Stimulated activated naive B cell treated with anti-CD40 and anti-IgM and Interleukin-4, amounts not matched to agents 10 μg/mL and 1 μg/mL and 100 μg/mL, for 72 hours (primary cell): Measurements from ENCODE around the gene GIPC2.
A peak's percentile ranks its signal among the peaks of the same experiment; 100 is the strongest.
"Not testable (repeated sequence)": the region's sequence is repeated elsewhere in the genome, so short reads cannot be mapped to it uniquely, and the experiment has no call there.

Experiments used
- ATAC-seq, 2 donors: fragments of 150-1000 bp; cut with Tn5 transposase; replicated peaks; 2 replicates each; pipeline ENCODE4 v1.10.0; 2021; ENCODE audit warnings: moderate library complexity in 1 of 2
- DNase-seq: peaks from one replicate; pipeline ENCODE4 v3.0.0; 2021
- H3K27ac Mint-ChIP-seq: one replicate; pipeline ENCODE4 v1.8.0; 2022; ENCODE audit warnings: mild to moderate bottlenecking, mixed read lengths
- H3K27me3 Mint-ChIP-seq, 2 donors: one replicate each; pipeline ENCODE4 v1.8.0; 2022; ENCODE audit warnings: mixed read lengths in 2 of 2
- H3K36me3 Mint-ChIP-seq, 2 donors: one replicate each; pipeline ENCODE4 v1.8.0; 2022; ENCODE audit warnings: mixed read lengths in 2 of 2, mild to moderate bottlenecking in 1 of 2
- H3K4me1 Mint-ChIP-seq, 2 donors: one replicate each; pipeline ENCODE4 v1.8.0; 2022; ENCODE audit warnings: mixed read lengths in 2 of 2, mild to moderate bottlenecking in 1 of 2
- H3K4me3 Mint-ChIP-seq, 2 donors: one replicate each; pipeline ENCODE4 v1.8.0; 2022; ENCODE audit warnings: mild to moderate bottlenecking in 2 of 2, mixed read lengths in 2 of 2, moderate library complexity in 1 of 2
- H3K9me3 Mint-ChIP-seq, 2 donors: one replicate each; pipeline ENCODE4 v1.8.0; 2022; ENCODE audit warnings: mixed read lengths in 2 of 2, mild to moderate bottlenecking in 1 of 2

GIPC2 gene

GRCh38 chr1:78045926-78046778 lies at the start of gene GIPC2:
GIPC2 (plus strand) TSS chr1:78045966; CDS start chr1:78046095, 129 bp downstream.
- H3K4me3 Mint-ChIP-seq: peak within 1 kb of the TSS; percentile 78 to 83
- ATAC-seq (peak; percentile 53 to 59), DNase-seq (no peak)
- no peaks in the 10 kb centered on the region for H3K36me3 Mint-ChIP-seq
- peaks cover 42 to 49% of the 10 kb centered on the region in 2 donors for H3K27me3 Mint-ChIP-seq
- H3K4me1 Mint-ChIP-seq: peaks cover 12 to 20% of the 10 kb centered on the region in 2 donors
- peak within 1 kb of the TSS; percentile 65 for H3K27ac Mint-ChIP-seq
- H3K9me3 Mint-ChIP-seq: no peaks in the 10 kb centered on the region

GRCh38 chr1:77996734-77997133 lies 49.0 kb upstream of the GIPC2 start:
- Mint-ChIP-seq H3K27me3 (no peaks in the 10 kb centered on the region), H3K9me3 (no peaks in the 10 kb centered on the region), H3K27ac (no peak overlapping the region), H3K36me3 (peaks cover 19 to 25% of the 10 kb centered on the region in 2 donors), H3K4me1 (peaks cover 2 to 8% of the 10 kb centered on the region in 2 donors), H3K4me3 (no peak overlapping the region)
- ATAC-seq (no peak), DNase-seq (no peak)

DNA sequence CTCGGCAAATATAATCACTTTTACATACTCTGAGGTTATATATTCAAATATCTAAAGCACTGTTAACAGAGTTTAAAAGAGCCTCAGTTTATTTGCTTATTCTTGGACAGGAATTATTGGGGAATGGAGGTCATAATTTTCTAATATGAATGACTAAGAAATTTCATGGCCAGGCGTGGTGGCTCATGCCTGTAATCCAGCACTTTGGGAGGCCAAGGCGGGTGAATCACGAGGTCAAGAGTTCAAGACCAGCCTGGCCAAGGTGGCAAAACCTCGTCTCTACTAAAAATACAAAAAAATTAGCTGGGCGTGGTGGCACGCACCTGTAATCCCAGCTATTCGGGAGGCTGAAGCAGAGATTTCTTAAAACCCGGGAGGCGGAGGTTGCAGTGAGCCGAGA lies 45.2 kb upstream of the GIPC2 start:
- H3K27ac Mint-ChIP-seq, H3K27me3 Mint-ChIP-seq, H3K4me3 Mint-ChIP-seq, DNase-seq, ATAC-seq, H3K9me3 Mint-ChIP-seq: not testable (repeated sequence)
- Mint-ChIP-seq H3K36me3 (peaks cover 11 to 17% of the 10 kb centered on the region in 2 donors), H3K4me1 (peaks cover 8 to 22% of the 10 kb centered on the region in 2 donors)

GRCh38 chr1:78003070-78003746 lies 42.6 kb upstream of the GIPC2 start:
- DNase-seq (no peak), ATAC-seq (no peak)
- Mint-ChIP-seq H3K36me3 (peaks cover 0 to 6% of the 10 kb centered on the region in 2 donors), H3K9me3 (no peaks in the 10 kb centered on the region), H3K27me3 (no peaks in the 10 kb centered on the region), H3K4me1 (peaks cover 8 to 29% of the 10 kb centered on the region in 2 donors), H3K4me3 (peak overlapping the region in 1 of 2 donors; percentile 30), H3K27ac (peak overlapping the region; percentile 81)

GRCh38 chr1:78003882-78004718 lies 41.7 kb upstream of the GIPC2 start:
- H3K27ac Mint-ChIP-seq: peak overlapping the region; percentile 100
- H3K36me3 Mint-ChIP-seq: peaks cover 0 to 6% of the 10 kb centered on the region in 2 donors
- H3K27me3 Mint-ChIP-seq: no peaks in the 10 kb centered on the region
- H3K9me3 Mint-ChIP-seq: no peaks in the 10 kb centered on the region
- DNase-seq (peak; percentile 74), ATAC-seq (peak; percentile 69 to 78)
- H3K4me1 Mint-ChIP-seq: peaks cover 8 to 27% of the 10 kb centered on the region in 2 donors
- H3K4me3 Mint-ChIP-seq: peak overlapping the region; percentile 84 to 88

DNA sequence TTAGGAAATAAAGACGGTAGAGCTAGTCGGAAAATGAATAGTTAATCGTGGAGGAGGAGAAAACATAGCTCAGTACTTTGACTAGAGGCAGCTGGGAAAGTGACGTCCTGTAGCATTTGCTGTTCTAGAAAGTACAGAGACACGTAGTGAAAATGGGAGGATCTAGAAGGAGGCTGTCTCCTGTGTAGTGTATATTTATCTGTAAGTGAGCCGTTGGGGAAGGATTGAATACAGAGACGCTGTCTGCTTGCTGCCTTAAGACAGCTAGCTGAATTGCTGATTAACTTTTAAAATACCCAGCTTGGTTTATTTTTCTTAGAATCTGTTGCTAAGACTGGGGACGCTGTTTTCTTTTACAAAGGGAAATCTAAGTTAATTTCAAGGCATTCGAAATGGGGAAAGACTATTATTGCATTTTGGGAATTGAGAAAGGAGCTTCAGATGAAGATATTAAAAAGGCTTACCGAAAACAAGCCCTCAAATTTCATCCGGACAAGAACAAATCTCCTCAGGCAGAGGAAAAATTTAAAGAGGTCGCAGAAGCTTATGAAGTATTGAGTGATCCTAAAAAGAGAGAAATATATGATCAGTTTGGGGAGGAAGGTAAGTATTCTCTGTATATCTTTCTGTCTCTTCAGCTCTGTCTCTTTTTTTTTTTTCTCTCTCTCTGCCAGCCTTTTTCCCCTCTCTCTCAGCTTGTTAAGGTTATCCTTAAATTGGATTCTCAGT lies 40.9 kb upstream of the GIPC2 start, which contains the start of gene DNAJB4:
TSS of gene DNAJB4 (plus strand) at position 221 of the 729 bp plus-strand sequence. CDS start at position 393, 172 bp downstream.
- H3K27ac Mint-ChIP-seq: peak within 1 kb of the TSS; percentile 100
- H3K36me3 Mint-ChIP-seq: peaks cover 0 to 6% of the 10 kb centered on the region in 2 donors
- peaks cover 8 to 27% of the 10 kb centered on the region in 2 donors for H3K4me1 Mint-ChIP-seq
- ATAC-seq (peak; percentile 96 to 97), DNase-seq (peak; percentile 68)
- peak within 1 kb of the TSS; percentile 84 to 88 for H3K4me3 Mint-ChIP-seq
- no peaks in the 10 kb centered on the region for H3K9me3 Mint-ChIP-seq
- H3K27me3 Mint-ChIP-seq: no peaks in the 10 kb centered on the region

DNA sequence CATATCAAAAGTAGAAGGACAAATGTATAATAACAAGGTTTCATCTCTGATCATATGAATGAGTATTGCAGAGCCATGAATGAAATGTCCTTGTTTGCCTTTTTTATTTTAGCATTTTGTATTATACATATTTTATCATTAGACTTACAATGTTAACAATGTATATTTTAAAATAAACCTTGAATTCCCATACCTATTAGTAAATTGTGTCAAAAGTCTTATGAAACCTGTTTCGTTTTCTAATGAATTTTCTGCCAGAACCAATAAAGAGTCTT lies 40.4 kb upstream of the GIPC2 start:
- no peak for ATAC-seq
- Mint-ChIP-seq H3K4me1 (peaks cover 8 to 27% of the 10 kb centered on the region in 2 donors), H3K36me3 (peaks cover 0 to 6% of the 10 kb centered on the region in 2 donors), H3K9me3 (no peaks in the 10 kb centered on the region), H3K4me3 (peak overlapping the region; percentile 84 to 88), H3K27ac (peak overlapping the region; percentile 100), H3K27me3 (no peaks in the 10 kb centered on the region)
- DNase-seq: no peak

- peak overlapping the region; percentile 58 to 80 for H3K4me3 Mint-ChIP-seq
- ATAC-seq (no peak), DNase-seq (no peak)
- H3K4me1 Mint-ChIP-seq: peaks cover 8 to 27% of the 10 kb centered on the region in 2 donors
- H3K27me3 Mint-ChIP-seq: no peaks in the 10 kb centered on the region
- peaks cover 0 to 6% of the 10 kb centered on the region in 2 donors for H3K36me3 Mint-ChIP-seq
- no peaks in the 10 kb centered on the region for H3K9me3 Mint-ChIP-seq
- peak overlapping the region; percentile 73 for H3K27ac Mint-ChIP-seq
Measured at GRCh38 chr1:78005755-78006154, 40.0 kb upstream of the GIPC2 start.

DNA sequence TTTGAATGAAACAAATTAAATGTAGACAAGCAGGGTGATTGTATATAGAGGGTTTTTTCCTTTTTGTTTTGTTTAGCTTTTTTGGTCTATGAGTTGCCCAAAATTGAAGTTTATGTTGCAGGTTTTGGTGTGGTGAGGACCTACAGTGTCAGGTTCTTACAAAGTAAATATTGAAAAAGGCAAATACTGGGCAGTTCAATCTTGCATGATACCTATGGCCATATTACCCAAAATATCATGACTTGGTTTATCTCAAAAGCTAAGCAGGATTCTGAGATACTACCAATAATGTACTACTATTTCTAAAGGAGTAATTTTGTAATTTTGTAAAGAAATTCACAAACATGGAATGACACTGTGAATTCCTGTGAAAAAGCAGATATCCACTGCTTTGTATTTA lies 39.2 kb upstream of the GIPC2 start:
- H3K27ac Mint-ChIP-seq: no peak overlapping the region
- H3K9me3 Mint-ChIP-seq: no peaks in the 10 kb centered on the region
- ATAC-seq (no peak), DNase-seq (no peak)
- no peaks in the 10 kb centered on the region for H3K27me3 Mint-ChIP-seq
- peaks cover 9 to 27% of the 10 kb centered on the region in 2 donors for H3K4me1 Mint-ChIP-seq
- peaks cover 0 to 6% of the 10 kb centered on the region in 2 donors for H3K36me3 Mint-ChIP-seq
- H3K4me3 Mint-ChIP-seq: peak overlapping the region; percentile 60 to 80

DNA sequence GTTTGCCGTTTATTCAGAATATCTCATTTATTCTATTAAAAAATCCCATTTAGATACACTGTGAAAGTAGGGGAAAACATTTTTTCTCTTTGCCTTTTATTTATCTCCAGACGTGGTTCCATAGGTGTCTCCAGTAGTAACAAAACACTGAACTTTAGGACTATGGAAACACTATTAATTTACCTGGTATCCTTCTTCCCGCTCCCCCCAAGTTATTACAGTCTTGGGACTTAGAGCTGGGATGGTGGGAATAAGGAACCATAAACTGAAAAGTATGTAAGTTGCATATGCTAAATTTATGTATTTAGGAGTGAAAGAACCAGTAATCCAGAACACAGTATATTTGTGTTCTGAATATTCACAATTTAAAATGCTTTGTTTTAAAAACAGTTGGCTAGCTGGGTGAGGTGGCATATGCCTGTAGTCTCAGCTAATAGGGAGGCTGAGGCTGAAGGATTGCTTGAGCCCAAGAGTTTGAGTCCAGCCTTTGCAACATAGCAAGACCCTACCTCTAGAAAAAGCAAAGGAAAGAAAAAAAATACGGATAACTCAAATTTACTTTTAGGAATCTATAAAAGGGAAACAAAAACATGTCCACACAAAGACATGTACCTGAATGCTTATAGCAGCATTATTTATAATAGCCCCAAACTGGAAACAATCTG lies 38.0 kb upstream of the GIPC2 start:
- Mint-ChIP-seq H3K4me3 (no peak overlapping the region), H3K27ac (no peak overlapping the region), H3K9me3 (no peaks in the 10 kb centered on the region), H3K4me1 (peaks cover 7 to 18% of the 10 kb centered on the region in 2 donors), H3K27me3 (no peaks in the 10 kb centered on the region), H3K36me3 (peaks cover under 1 to 6% of the 10 kb centered on the region in 2 donors)
- DNase-seq: no peak
- no peak for ATAC-seq

DNA sequence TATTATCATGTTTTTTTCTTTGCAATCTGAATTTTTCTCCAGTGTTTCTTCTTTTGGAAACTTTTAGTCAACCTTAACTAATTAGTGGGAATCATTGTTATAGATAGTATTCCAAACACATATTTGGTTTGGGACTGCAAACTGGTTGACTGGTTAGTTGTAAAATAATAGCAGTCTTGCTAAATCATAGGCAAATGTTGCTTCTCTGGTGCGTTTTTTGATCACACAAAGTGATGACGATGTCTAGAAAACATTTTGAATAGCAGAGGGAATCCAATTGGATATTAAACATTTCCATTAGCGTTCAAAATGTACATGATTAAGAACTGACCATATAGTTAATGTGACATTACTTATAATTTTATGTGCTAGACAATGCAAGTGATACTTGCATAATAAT lies 36.5 kb upstream of the GIPC2 start:
- DNase-seq (no peak), ATAC-seq (no peak)
- peaks cover 4 to 13% of the 10 kb centered on the region in 2 donors for H3K4me1 Mint-ChIP-seq
- H3K36me3 Mint-ChIP-seq: peaks cover 9 to 15% of the 10 kb centered on the region in 2 donors
- H3K27me3 Mint-ChIP-seq: no peaks in the 10 kb centered on the region
- no peak overlapping the region for H3K27ac Mint-ChIP-seq
- no peak overlapping the region for H3K4me3 Mint-ChIP-seq
- no peaks in the 10 kb centered on the region for H3K9me3 Mint-ChIP-seq

DNA sequence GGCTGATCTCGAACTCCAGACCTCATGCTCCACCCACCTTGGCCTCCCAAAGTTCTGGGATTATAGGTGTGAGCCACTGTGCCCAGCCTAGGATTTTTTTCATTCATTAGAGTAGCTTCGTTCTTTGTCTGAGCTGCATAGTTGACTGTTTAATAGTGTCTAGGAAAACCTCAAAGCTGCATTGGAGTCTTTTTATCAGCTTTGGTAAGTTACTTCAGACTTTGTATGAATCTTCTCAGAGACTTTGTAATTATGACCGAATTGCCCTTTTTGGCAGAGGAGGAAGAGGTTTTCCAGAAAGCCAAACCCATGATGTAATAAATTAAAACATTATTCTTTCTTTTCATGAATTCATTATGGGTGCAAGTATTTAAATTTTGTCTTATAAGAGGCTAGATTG lies 35.9 kb upstream of the GIPC2 start:
- H3K4me3 Mint-ChIP-seq: no peak overlapping the region
- H3K36me3 Mint-ChIP-seq: peaks cover 13 to 17% of the 10 kb centered on the region in 2 donors

GRCh38 chr1:78011050-78011449 lies 34.7 kb upstream of the GIPC2 start:
- no peaks in the 10 kb centered on the region for H3K27me3 Mint-ChIP-seq
- no peak for ATAC-seq
- no peak overlapping the region for H3K27ac Mint-ChIP-seq
- H3K9me3 Mint-ChIP-seq: no peaks in the 10 kb centered on the region
- no peak for DNase-seq
- peaks cover 23% of the 10 kb centered on the region in 2 donors for H3K36me3 Mint-ChIP-seq
- no peak overlapping the region for H3K4me3 Mint-ChIP-seq
- peaks cover 2 to 16% of the 10 kb centered on the region in 2 donors for H3K4me1 Mint-ChIP-seq

More for the DNA sequence above, 35.9 kb upstream of the GIPC2 start:
- Mint-ChIP-seq H3K27ac (no peak overlapping the region), H3K9me3 (no peaks in the 10 kb centered on the region), H3K27me3 (no peaks in the 10 kb centered on the region), H3K4me1 (peaks cover 4 to 16% of the 10 kb centered on the region in 2 donors)
- no peak for ATAC-seq
- DNase-seq: no peak
